DND-41 (cell line): Measurements from ENCODE around the gene DENND1A.

Experiments
- EZH2 ChIP-seq: IDR thresholded peaks from 3 replicates; pipeline ENCODE4 v1.6.1; 2012; ENCODE audit warnings: borderline replicate concordance, low read depth, mild to moderate bottlenecking, moderate library complexity, low read length, inconsistent platforms; ENCODE audit not compliant: severe bottlenecking
- TF ChIP-seq, protein P1 (sequence below): IDR thresholded peaks from 2 replicates; pipeline ENCODE4 v1.5.1; 2012; ENCODE audit warnings: borderline replicate concordance, low read length, moderate library complexity, mild to moderate bottlenecking; ENCODE audit not compliant: poor library complexity, severe bottlenecking; ENCODE audit errors: extremely low read depth

DNA sequence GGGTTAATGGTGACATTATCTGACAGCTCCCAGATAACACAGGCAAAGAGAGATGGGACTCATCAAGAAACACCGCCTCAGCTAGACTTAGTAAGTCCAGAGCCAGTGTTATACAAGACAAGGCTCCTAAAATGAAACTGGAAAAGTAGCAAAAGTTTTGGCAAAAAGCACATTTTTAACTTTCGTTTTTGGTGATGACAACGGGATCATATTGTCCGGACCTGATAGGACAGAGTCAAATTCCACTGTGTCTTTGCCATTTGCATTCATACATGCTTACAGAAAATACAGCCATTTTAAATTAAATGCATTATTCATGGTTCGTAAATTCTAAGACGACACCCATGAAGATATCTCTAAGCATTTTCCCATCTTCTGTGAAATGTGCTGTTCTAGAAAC lies 421.9 kb downstream of the DENND1A start:
- TF ChIP-seq EZH2 = no peak
- TF ChIP-seq, protein P1, sequence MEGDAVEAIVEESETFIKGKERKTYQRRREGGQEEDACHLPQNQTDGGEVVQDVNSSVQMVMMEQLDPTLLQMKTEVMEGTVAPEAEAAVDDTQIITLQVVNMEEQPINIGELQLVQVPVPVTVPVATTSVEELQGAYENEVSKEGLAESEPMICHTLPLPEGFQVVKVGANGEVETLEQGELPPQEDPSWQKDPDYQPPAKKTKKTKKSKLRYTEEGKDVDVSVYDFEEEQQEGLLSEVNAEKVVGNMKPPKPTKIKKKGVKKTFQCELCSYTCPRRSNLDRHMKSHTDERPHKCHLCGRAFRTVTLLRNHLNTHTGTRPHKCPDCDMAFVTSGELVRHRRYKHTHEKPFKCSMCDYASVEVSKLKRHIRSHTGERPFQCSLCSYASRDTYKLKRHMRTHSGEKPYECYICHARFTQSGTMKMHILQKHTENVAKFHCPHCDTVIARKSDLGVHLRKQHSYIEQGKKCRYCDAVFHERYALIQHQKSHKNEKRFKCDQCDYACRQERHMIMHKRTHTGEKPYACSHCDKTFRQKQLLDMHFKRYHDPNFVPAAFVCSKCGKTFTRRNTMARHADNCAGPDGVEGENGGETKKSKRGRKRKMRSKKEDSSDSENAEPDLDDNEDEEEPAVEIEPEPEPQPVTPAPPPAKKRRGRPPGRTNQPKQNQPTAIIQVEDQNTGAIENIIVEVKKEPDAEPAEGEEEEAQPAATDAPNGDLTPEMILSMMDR = no peak
